Astrocyte of the cerebellum (primary cell): ENCODE results near the gene CUBN.

Experiments used
- DNase-seq: peaks from one replicate; pipeline ENCODE4 v3.0.0-alpha.2; 2011; ENCODE audit warnings: low read depth
- H3K4me3 ChIP-seq: 2 replicates; pipeline ENCODE4 v1.5.1; 2011; ENCODE audit warnings: mild to moderate bottlenecking, low read depth, low read length, moderate library complexity
- CTCF ChIP-seq: IDR thresholded peaks from 2 replicates; pipeline ENCODE4 v1.5.1; 2012; ENCODE audit warnings: low read length, low read depth, moderate library complexity, mild to moderate bottlenecking; ENCODE audit errors: missing control alignments
- in situ Hi-C: cut with HindIII; loops from 2 replicates; pipeline ENCODE4 v1.10.0; 2017; ENCODE audit warnings: low sequenced_read_pairs

The CUBN gene

GRCh38 chr10:16776896-16777295 lies 352.7 kb downstream of the CUBN start:
- no peak overlapping the region for H3K4me3 ChIP-seq
- no peak for TF ChIP-seq CTCF
- no peak for DNase-seq
- in situ Hi-C loops, result no loop called here
